ENCODE data around the gene IGF2BP2. TPM values are rescaled to one million over a fixed set of nuclear protein-coding genes. Genes with fewer than 3 reads are reported as not detected.

The IGF2BP2 gene
- total RNA-seq, 1 donor from 2014 or later = 17.9 TPM

DNA sequence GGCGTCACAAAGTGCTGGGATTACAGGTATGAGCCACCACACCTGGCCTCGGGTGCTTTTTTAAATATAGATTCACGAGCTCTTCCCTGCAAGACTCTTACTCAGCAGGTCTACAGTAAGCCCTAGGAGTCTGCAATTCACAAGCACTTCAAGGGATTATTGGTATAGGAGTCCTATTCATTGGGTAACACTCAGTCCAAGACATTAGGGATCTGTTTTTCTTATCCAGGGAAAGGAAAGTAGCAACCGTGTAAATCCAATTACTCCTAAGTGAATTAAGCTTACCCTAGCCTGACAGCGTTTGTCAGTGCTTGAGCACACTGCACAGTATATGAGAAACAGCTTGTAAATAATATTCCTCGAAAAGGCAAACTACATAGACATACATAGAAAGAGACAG lies 128.8 kb downstream of the IGF2BP2 start:
- Histone ChIP-seq H3K9me3 (replicated peaks) (no peaks in the 10 kb centered on the region), H3K27ac (replicated peaks) (no peak overlapping the region), H3K36me3 (no peaks in the 10 kb centered on the region), H3K4me1 (peaks cover 8% of the 10 kb centered on the region), H3K4me3 (no peak overlapping the region), H3K27me3 (ENCODE audit: low read depth) (no peaks in the 10 kb centered on the region)
- intact Hi-C loops (cut with micrococcal nuclease) = no loop called here
- TF ChIP-seq, protein P1, sequence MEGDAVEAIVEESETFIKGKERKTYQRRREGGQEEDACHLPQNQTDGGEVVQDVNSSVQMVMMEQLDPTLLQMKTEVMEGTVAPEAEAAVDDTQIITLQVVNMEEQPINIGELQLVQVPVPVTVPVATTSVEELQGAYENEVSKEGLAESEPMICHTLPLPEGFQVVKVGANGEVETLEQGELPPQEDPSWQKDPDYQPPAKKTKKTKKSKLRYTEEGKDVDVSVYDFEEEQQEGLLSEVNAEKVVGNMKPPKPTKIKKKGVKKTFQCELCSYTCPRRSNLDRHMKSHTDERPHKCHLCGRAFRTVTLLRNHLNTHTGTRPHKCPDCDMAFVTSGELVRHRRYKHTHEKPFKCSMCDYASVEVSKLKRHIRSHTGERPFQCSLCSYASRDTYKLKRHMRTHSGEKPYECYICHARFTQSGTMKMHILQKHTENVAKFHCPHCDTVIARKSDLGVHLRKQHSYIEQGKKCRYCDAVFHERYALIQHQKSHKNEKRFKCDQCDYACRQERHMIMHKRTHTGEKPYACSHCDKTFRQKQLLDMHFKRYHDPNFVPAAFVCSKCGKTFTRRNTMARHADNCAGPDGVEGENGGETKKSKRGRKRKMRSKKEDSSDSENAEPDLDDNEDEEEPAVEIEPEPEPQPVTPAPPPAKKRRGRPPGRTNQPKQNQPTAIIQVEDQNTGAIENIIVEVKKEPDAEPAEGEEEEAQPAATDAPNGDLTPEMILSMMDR (IDR thresholded peaks at IDR 0.05; ENCODE audit: borderline replicate concordance) = no peak
- no peak for DNase-seq

DNA sequence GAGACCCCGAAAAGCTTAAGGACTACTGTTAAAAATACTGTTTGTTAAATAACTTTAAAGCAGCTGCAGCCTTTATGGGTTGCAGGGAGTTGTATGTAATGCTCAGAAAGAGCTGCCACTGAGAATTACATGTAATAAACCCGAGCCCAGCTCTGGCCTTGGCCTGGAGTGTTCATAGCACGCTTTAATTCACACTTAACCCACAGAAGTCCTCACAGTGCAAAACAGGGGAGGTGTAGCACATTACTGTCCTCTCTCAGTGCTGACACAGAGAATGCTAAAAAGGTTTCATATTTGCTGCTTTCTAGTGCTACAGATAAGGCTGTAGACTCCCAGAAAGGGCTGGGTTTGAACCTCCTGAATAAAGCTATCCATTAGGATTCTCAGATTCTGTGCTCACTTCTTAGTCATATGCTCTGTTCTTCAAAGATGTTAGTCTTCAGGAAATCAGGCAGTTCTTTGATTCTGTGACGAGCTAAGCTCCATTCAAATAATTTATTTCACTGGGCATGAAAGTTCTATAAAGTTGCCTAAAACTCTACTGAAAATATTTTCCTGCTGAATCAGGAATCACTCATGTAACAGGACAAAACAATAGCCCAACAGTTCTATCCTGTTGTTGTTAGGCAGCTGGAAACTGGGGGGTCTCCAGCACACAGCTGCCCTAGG lies 130.7 kb downstream of the IGF2BP2 start:
- TF ChIP-seq, protein P1 (IDR thresholded peaks at IDR 0.05; ENCODE audit: borderline replicate concordance) = no peak
- intact Hi-C loops (cut with micrococcal nuclease) = no loop called here

DNA sequence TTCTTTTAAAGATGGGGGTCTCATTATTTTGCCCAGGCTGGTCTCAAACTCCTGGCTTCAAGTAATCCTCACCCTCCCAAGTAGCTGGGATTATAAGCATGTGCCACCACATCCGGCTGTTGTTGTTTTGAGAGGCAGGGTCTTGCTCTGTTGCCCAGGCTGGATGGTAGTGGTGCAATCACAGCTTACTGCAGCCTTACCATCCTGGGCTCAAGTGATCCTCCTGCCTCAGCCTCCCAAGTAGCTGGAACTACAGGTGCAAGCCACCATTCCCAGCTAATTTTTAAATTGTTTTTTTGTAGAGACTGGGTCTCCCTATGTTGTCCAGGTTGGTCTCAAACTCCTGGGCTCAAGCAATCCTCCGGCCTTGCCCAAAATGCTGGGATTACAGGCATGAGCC lies 133.2 kb downstream of the IGF2BP2 start:
- DNase-seq = no peak
- no peak overlapping the region for H3K4me3 ChIP-seq
- H3K27me3 ChIP-seq (ENCODE audit: low read depth) = no peaks in the 10 kb centered on the region
- intact Hi-C loops (cut with micrococcal nuclease) = no loop called here
- H3K4me1 ChIP-seq = no peaks in the 10 kb centered on the region
- H3K36me3 ChIP-seq = peaks cover 5% of the 10 kb centered on the region
- TF ChIP-seq, protein P1 (IDR thresholded peaks at IDR 0.05; ENCODE audit: borderline replicate concordance) = no peak
- H3K9me3 ChIP-seq (replicated peaks) = no peaks in the 10 kb centered on the region
- H3K27ac ChIP-seq (replicated peaks) = no peak overlapping the region

More for the DNA sequence above, 130.7 kb downstream of the IGF2BP2 start:
- Histone ChIP-seq H3K27ac (replicated peaks) (no peak overlapping the region), H3K4me3 (no peak overlapping the region), H3K4me1 (no peaks in the 10 kb centered on the region), H3K9me3 (replicated peaks) (no peaks in the 10 kb centered on the region), H3K36me3 (no peaks in the 10 kb centered on the region), H3K27me3 (ENCODE audit: low read depth) (no peaks in the 10 kb centered on the region)
- no peak for DNase-seq

DNA sequence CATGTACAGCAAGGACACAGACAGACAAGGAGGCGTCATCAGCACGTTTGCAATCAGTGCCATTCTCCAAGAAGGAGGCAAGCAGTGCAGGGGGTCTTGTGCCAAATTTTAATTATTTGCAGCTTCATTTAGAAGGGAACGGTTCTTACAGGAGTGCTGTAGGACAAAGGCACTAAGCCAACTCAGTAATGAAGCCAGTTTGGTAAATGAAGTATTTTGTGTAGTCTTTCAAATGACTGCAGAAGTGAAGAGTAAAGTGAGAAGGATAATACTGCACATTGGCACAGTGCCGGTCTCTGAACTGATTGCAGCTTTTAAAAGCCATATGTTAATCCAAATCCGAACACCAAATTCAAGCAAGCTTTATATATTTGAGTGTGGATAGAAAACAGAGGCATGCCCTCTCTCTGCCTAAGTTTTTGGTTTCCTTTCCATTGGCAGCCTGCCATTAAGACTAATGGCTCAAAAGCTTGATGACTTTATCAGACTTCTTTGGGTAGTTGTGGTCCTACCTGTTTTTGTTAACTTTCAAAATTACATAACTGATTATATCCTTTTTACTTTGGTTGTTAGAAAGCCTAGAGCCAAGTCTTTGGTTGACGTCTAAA lies 137.5 kb downstream of the IGF2BP2 start:
- DNase-seq = no peak
- Histone ChIP-seq H3K36me3 (peaks cover 18% of the 10 kb centered on the region), H3K4me1 (no peaks in the 10 kb centered on the region), H3K9me3 (replicated peaks) (no peaks in the 10 kb centered on the region), H3K27ac (replicated peaks) (no peak overlapping the region), H3K4me3 (no peak overlapping the region), H3K27me3 (ENCODE audit: low read depth) (no peaks in the 10 kb centered on the region)
- intact Hi-C loops (cut with micrococcal nuclease) = no loop called here
- TF ChIP-seq, protein P1 (IDR thresholded peaks at IDR 0.05; ENCODE audit: borderline replicate concordance) = no peak

DNA sequence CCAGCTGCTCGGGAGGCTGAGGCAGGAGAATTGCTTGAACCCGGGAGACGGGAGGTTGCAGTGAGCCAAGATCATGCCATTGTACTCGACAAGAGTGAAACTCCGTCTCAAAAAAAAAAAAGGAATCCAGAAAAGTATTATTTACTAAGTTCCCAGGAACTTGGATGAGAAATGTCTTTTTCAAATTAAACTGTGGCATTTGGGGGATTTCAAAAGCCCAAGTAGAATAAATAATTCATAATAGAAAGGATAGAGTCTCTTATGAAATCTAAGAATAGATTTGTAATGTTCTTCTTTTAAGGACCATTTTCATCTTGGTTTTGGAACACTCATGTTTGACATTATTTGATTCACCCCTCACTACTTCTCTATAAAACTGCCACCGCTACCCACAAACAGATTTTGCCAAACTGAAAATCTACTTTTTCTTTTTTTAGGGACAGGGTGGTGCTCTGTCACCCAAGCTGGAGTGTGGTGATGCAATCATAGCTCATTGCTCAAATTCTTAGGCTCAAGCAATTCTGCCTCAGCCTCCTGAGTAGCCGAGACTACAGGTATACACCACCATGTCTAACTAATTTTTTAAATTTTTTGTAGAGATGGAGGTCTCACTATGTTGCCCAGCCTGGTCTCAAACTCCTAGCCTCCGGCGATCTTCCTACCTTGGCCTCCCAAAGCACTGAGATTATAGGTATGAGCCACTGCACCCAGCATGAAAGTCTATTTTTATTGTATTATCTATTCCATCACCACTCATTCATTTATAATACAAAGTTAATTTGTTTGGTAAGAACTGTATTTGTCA lies 139.4 kb downstream of the IGF2BP2 start:
- Histone ChIP-seq H3K36me3 (peaks cover 18% of the 10 kb centered on the region), H3K4me3 (no peak overlapping the region), H3K9me3 (replicated peaks) (no peaks in the 10 kb centered on the region), H3K27ac (replicated peaks) (no peak overlapping the region), H3K4me1 (no peaks in the 10 kb centered on the region), H3K27me3 (ENCODE audit: low read depth) (no peaks in the 10 kb centered on the region)
- intact Hi-C loops (cut with micrococcal nuclease) = no loop called here
- TF ChIP-seq, protein P1 (IDR thresholded peaks at IDR 0.05; ENCODE audit: borderline replicate concordance) = no peak
- DNase-seq = no peak
